Measurements from ENCODE around the gene MINDY4.

The MINDY4 gene

DNA sequence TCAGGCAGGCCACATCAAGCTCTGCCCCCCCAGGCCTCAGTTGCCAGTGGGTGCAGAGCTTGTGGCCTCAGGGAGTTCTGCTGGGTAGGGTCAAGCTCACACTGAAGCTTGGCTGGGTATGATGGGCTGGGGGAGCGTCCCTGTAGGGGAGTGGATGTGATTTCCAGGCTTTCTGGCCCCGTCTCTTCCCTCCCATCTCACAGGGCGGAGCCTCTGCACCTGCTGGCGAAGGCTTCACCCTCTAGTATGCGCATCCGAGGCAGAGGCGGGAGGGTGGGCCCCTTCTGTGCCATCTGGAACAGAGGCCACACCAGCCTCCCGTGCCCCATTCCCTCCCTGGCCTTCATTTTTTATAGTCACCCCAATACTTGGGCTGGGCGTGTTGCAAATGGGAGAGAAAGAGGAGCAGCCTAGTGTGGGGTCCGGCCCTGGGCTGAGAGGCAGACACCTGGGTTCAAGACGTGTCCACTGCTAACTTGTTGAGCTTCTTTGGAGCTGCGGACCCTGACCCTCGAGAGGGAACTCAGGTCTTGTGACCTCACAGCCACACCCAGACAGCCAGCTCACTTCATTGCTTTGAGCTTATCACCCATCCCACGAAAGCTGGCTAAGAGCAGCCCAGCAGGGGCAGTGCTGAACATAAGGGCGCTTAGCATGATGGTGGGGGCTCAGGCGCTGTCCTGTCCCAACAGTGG is 142.8 kb downstream of the MINDY4 start:
- no peaks in the 10 kb centered on the region for H3K27me3 ChIP-seq (ENCODE audit: low read length)
- no peaks in the 10 kb centered on the region for H3F3A ChIP-seq (ENCODE audit: insufficient read depth)
- H3K4me3 ChIP-seq (ENCODE audit: insufficient read depth, low read length, poor library complexity, severe bottlenecking), result no peak overlapping the region
- H3K36me3 ChIP-seq (ENCODE audit: low read length), result no peaks in the 10 kb centered on the region
- no peak overlapping the region for H3K27ac ChIP-seq (ENCODE audit: low read depth, low read length)
- no peaks in the 10 kb centered on the region for H3K9me3 ChIP-seq (ENCODE audit: insufficient read depth, low read length)
- TF ChIP-seq, protein P1, sequence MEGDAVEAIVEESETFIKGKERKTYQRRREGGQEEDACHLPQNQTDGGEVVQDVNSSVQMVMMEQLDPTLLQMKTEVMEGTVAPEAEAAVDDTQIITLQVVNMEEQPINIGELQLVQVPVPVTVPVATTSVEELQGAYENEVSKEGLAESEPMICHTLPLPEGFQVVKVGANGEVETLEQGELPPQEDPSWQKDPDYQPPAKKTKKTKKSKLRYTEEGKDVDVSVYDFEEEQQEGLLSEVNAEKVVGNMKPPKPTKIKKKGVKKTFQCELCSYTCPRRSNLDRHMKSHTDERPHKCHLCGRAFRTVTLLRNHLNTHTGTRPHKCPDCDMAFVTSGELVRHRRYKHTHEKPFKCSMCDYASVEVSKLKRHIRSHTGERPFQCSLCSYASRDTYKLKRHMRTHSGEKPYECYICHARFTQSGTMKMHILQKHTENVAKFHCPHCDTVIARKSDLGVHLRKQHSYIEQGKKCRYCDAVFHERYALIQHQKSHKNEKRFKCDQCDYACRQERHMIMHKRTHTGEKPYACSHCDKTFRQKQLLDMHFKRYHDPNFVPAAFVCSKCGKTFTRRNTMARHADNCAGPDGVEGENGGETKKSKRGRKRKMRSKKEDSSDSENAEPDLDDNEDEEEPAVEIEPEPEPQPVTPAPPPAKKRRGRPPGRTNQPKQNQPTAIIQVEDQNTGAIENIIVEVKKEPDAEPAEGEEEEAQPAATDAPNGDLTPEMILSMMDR (IDR thresholded peaks at IDR 0.05; ENCODE audit: insufficient read depth, low read length, poor library complexity, severe bottlenecking), result no peak
- TF ChIP-seq EZH2phosphoT487 (conservative IDR thresholded peaks at IDR 0.05; ENCODE audit: low read length), result no peak
- no peaks in the 10 kb centered on the region for H3K79me2 ChIP-seq (ENCODE audit: insufficient read depth, low read length)
- H3K9ac ChIP-seq (ENCODE audit: low read length), result no peak overlapping the region
- H4K20me1 ChIP-seq (ENCODE audit: low read depth, low read length), result no peaks in the 10 kb centered on the region
- no peaks in the 10 kb centered on the region for H3K9me2 ChIP-seq (replicated peaks; ENCODE audit: insufficient read depth, low read length)
- H3K4me2 ChIP-seq (ENCODE audit: low read depth, low read length, poor library complexity, severe bottlenecking), result no peak overlapping the region
- H2AFZ ChIP-seq (ENCODE audit: low read depth, low read length, severe bottlenecking), result no peak overlapping the region

- H3K4me3 ChIP-seq (ENCODE audit: insufficient read depth, low read length, poor library complexity, severe bottlenecking), result no peak overlapping the region
- no peaks in the 10 kb centered on the region for H3K79me2 ChIP-seq (ENCODE audit: insufficient read depth, low read length)
- no peaks in the 10 kb centered on the region for H3F3A ChIP-seq (ENCODE audit: insufficient read depth)
- no peaks in the 10 kb centered on the region for H3K36me3 ChIP-seq (ENCODE audit: low read length)
- no peak overlapping the region for H3K9ac ChIP-seq (ENCODE audit: low read length)
- H3K27me3 ChIP-seq (ENCODE audit: low read length), result no peaks in the 10 kb centered on the region
- no peak overlapping the region for H3K27ac ChIP-seq (ENCODE audit: low read depth, low read length)
- TF ChIP-seq, protein P1 (IDR thresholded peaks at IDR 0.05; ENCODE audit: insufficient read depth, low read length, poor library complexity, severe bottlenecking), result no peak
- no peak for TF ChIP-seq EZH2phosphoT487 (conservative IDR thresholded peaks at IDR 0.05; ENCODE audit: low read length)
- no peaks in the 10 kb centered on the region for H3K9me3 ChIP-seq (ENCODE audit: insufficient read depth, low read length)
- H2AFZ ChIP-seq (ENCODE audit: low read depth, low read length, severe bottlenecking), result no peak overlapping the region
- no peaks in the 10 kb centered on the region for H3K9me2 ChIP-seq (replicated peaks; ENCODE audit: insufficient read depth, low read length)
- H4K20me1 ChIP-seq (ENCODE audit: low read depth, low read length), result no peaks in the 10 kb centered on the region
- no peak overlapping the region for H3K4me2 ChIP-seq (ENCODE audit: low read depth, low read length, poor library complexity, severe bottlenecking)
These were observed 143.4 kb downstream of the MINDY4 start for GRCh38 chr7:30914596-30914995.

DNA sequence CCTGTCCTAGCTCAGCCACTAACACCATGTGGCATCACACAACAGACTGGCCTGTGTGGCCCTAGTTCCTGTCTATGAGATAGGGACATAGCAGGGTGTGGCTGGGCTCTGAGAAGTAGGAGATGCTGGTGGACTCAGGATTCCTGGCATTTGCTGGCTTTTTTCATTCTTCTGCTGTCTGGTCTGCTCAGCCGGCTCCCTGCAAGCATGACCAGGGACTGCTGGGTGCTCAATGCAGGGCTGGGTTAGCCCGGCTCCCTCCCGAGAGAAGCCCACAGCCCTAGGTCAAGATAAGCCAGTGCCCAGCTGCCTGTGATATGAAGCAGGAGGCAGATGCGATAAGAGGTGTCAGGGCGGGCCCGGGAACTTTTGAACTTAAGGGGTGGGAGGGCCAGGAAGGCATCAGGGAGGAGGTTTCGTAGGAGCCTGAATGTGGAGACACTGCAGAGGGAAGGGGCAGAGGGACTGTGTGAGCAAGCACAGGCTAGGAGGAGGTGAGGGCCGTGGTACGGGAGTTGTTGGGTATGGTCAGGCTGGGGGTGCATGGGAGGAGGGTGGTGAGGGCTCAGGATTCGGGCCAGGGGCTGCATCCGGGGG is 143.9 kb downstream of the MINDY4 start:
- Histone ChIP-seq H3K79me2 (ENCODE audit: insufficient read depth, low read length) (no peaks in the 10 kb centered on the region), H3F3A (ENCODE audit: insufficient read depth) (no peaks in the 10 kb centered on the region), H3K9ac (ENCODE audit: low read length) (no peak overlapping the region), H3K27ac (ENCODE audit: low read depth, low read length) (no peak overlapping the region), H3K9me3 (ENCODE audit: insufficient read depth, low read length) (no peaks in the 10 kb centered on the region), H3K9me2 (replicated peaks; ENCODE audit: insufficient read depth, low read length) (no peaks in the 10 kb centered on the region), H3K36me3 (ENCODE audit: low read length) (no peaks in the 10 kb centered on the region), H3K27me3 (ENCODE audit: low read length) (no peaks in the 10 kb centered on the region), H2AFZ (ENCODE audit: low read depth, low read length, severe bottlenecking) (no peak overlapping the region), H4K20me1 (ENCODE audit: low read depth, low read length) (no peaks in the 10 kb centered on the region), H3K4me2 (ENCODE audit: low read depth, low read length, poor library complexity, severe bottlenecking) (no peak overlapping the region), H3K4me3 (ENCODE audit: insufficient read depth, low read length, poor library complexity, severe bottlenecking) (no peak overlapping the region)
- no peak for TF ChIP-seq EZH2phosphoT487 (conservative IDR thresholded peaks at IDR 0.05; ENCODE audit: low read length)
- TF ChIP-seq, protein P1 (IDR thresholded peaks at IDR 0.05; ENCODE audit: insufficient read depth, low read length, poor library complexity, severe bottlenecking), result no peak

Data from SU-DHL-6 (cell line).